ENCODE data around the gene AMN.

Gene AMN

GRCh38 chr14:102954081-102954789 lies 31.8 kb downstream of the AMN start:
- TF ChIP-seq, protein P1, sequence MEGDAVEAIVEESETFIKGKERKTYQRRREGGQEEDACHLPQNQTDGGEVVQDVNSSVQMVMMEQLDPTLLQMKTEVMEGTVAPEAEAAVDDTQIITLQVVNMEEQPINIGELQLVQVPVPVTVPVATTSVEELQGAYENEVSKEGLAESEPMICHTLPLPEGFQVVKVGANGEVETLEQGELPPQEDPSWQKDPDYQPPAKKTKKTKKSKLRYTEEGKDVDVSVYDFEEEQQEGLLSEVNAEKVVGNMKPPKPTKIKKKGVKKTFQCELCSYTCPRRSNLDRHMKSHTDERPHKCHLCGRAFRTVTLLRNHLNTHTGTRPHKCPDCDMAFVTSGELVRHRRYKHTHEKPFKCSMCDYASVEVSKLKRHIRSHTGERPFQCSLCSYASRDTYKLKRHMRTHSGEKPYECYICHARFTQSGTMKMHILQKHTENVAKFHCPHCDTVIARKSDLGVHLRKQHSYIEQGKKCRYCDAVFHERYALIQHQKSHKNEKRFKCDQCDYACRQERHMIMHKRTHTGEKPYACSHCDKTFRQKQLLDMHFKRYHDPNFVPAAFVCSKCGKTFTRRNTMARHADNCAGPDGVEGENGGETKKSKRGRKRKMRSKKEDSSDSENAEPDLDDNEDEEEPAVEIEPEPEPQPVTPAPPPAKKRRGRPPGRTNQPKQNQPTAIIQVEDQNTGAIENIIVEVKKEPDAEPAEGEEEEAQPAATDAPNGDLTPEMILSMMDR (IDR thresholded peaks at IDR 0.05; ENCODE audit: borderline replicate concordance, insufficient read depth, low read depth, low read length), result no peak
- no peak overlapping the region for H3K4me3 ChIP-seq (ENCODE audit: low read depth, low read length)

GRCh38 chr14:102955636-102956408 lies 33.4 kb downstream of the AMN start:
- H3K4me3 ChIP-seq (ENCODE audit: low read depth, low read length), result no peak overlapping the region
- TF ChIP-seq, protein P1 (IDR thresholded peaks at IDR 0.05; ENCODE audit: borderline replicate concordance, insufficient read depth, low read depth, low read length), result no peak

GRCh38 chr14:102957222-102957621 lies 34.8 kb downstream of the AMN start:
- H3K4me3 ChIP-seq (ENCODE audit: low read depth, low read length), result no peak overlapping the region
- TF ChIP-seq, protein P1 (IDR thresholded peaks at IDR 0.05; ENCODE audit: borderline replicate concordance, insufficient read depth, low read depth, low read length), result no peak

GRCh38 chr14:102958461-102958860 lies 36.0 kb downstream of the AMN start:
- no peak overlapping the region for H3K4me3 ChIP-seq (ENCODE audit: low read depth, low read length)
- TF ChIP-seq, protein P1 (IDR thresholded peaks at IDR 0.05; ENCODE audit: borderline replicate concordance, insufficient read depth, low read depth, low read length), result no peak

DNA sequence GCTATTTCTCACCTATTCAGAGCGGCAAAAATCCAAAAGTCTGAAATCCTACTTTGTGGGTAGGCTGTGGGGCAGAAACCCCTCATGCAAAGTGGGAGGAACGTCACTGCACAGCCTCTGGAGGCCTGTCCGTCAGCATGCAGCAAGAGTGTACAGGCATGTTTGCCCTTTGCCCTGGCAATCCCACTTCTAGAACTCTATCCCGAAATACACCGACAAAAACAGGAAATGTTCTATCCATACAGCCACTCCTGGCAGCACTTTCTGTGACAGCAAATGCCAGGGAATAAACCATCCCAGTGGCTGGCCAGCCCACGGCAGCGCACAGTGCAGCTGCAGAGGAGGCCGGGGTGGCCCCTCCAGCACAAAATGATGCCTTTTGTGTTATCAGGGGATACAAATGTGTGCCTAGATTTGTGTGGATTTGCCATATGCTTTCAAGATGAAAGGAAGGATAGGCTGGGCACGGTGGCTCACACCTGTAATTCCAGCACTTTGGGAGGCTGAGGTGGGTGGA lies 39.7 kb downstream of the AMN start:
- TF ChIP-seq, protein P1 (IDR thresholded peaks at IDR 0.05; ENCODE audit: borderline replicate concordance, insufficient read depth, low read depth, low read length), result no peak

DNA sequence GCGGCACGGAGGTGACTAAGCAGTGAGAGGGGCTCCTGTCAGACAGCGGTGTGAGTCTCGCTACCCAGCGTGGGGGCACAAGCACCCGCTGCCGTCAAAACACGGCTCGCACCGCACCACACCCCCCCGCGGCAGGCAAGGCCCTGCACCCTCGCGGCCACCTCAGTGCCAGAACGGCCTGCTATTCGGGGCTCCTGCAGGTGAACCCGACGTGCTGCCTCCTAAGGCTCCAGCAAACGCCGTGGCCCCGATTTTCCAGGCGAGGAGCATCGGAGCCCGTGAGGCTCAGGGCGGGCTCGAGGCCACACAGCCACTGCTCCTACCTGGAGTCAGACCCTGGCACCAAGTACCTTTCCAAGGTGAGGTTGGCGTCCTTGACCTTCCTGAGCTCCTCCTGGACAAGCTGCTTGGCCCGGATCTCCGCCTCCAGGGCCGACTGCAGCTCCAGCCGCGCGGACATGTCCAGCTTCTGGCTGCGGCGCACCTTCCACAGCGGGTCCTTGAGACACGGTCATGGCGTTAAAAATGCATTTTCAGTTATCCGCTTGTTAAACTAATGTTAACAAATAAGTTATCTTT lies 41.8 kb downstream of the AMN start:
- TF ChIP-seq, protein P1 (IDR thresholded peaks at IDR 0.05; ENCODE audit: borderline replicate concordance, insufficient read depth, low read depth, low read length), result no peak
- no peak overlapping the region for H3K4me3 ChIP-seq (ENCODE audit: low read depth, low read length)

More for the DNA sequence above, 39.7 kb downstream of the AMN start:
- H3K4me3 ChIP-seq (ENCODE audit: low read depth, low read length), result no peak overlapping the region

All from GM12875 (cell line).